ENCODE results near the gene DLGAP1. TPM values are rescaled to one million over a fixed set of nuclear protein-coding genes. Genes with fewer than 3 reads are reported as not detected.

Gene DLGAP1
- total RNA-seq, 1 experiment from 2014 or later, result 0.39 TPM

DNA sequence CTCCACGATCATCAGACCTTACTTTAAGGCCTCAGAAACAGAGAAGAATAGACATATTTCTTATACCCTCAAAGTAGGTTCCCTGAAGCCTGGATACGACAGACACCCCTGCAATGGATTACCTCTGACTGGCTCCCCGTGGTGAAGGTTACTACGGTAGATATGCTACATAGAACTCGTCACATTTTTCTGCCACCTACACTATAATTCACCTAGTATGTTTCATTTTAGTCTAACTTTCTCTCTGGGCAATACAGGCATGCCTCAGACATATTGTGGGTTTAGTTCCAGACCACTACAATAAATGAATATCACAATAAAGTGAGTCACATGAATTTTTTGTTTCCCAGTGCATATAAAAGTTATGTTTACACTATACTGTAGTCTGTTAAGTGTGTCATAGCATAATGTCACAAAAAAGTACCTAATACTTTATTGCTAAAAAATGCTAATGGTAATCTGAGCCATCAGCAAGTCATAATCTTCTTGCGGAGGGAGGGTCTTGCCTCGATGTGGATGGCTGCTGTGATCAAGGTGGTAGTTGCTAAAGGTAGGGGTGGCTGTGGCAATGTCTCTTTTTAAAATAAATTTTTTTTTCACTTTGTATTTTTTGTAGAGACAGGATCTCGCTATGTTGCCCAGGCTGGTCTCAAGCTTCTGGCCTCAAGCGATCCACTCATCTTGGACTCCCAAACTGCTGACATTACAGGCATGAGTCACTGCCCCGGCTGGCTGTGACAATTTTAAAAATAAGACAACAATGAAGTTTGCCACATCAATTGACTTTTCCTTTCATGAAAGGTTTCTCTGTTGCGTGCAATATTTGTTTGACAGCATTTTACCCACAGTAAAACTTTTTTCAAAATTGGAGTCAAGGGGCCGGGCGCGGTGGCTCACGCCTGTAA lies 940.5 kb downstream of the DLGAP1 start:
- Histone ChIP-seq H2AFZ (ENCODE audit: low read depth, low read length, poor library complexity, severe bottlenecking) (no peak overlapping the region), H3K9ac (ENCODE audit: low read length) (no peak overlapping the region), H3K79me2 (ENCODE audit: insufficient read depth, low read length) (no peaks in the 10 kb centered on the region), H3K4me3 (replicated peaks in 1 of 2; ENCODE audit: low read depth in 1 of 2, low read length in 2 of 2) (no peak overlapping the region), H4K20me1 (ENCODE audit: insufficient read depth) (no peaks in the 10 kb centered on the region), H3K9me3 (ENCODE audit: control insufficient read depth in 1 of 2, insufficient read depth in 1 of 2, low read depth in 1 of 2, low read length in 2 of 2) (no peaks in the 10 kb centered on the region), H3K4me1 (ENCODE audit: control insufficient read depth in 1 of 2, insufficient read depth in 2 of 2, low read length in 2 of 2) (no peaks in the 10 kb centered on the region; a peak in 1 of 4 replicates), H3K4me2 (ENCODE audit: low read length) (no peak overlapping the region), H3K27ac (ENCODE audit: low read depth, low read length) (no peak overlapping the region), H3K9me2 (ENCODE audit: insufficient read depth) (no peaks in the 10 kb centered on the region), H3K36me3 (ENCODE audit: control insufficient read depth in 1 of 2, insufficient read depth in 2 of 2, low read length in 2 of 2) (no peaks in the 10 kb centered on the region), H3K27me3 (ENCODE audit: insufficient read depth, low read length) (no peaks in the 10 kb centered on the region)
- ChIA-PET POLR2A (no interaction called here), RAD21 (ENCODE audit: low non-redundant PET in 1 of 2, low total read pairs in 2 of 2, uncharacterized antibody in 2 of 2, unreplicated experiment in 2 of 2) (no interaction called here), CTCF (no interaction called here)
- ATAC-seq (no peak), DNase-seq (ENCODE audit: low read depth, low spot score) (no peak)
- intact Hi-C loops (cut with micrococcal nuclease), result no loop called here
- no TSS peak for BruUV-seq (replicated peaks)
- no peak for TF ChIP-seq EZH2phosphoT487 (IDR thresholded peaks at IDR 0.05; ENCODE audit: borderline replicate concordance)

DNA sequence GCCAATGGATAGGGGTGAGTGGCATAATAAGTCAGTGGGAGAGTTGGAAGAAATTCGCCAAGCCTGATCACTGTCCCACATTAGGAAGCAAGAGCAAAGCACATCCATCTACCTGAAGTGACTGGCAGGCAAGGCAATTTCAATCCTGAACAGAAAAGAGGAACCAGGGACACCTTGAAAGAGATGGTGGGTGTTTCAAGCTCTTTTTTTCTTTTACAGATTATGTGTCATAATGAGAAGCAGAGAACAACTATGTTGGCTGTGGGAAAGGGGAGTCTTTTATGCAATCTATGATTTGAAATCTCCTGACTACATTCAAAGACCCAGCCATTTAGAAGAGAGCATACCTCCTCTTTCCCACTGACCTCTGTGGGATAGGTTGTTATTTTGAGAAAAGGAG lies 941.6 kb downstream of the DLGAP1 start:
- POLR2A ChIA-PET, result no interaction called here
- Histone ChIP-seq H3K79me2 (ENCODE audit: insufficient read depth, low read length) (no peaks in the 10 kb centered on the region), H3K9ac (ENCODE audit: low read length) (no peak overlapping the region), H3K4me1 (ENCODE audit: control insufficient read depth in 1 of 2, insufficient read depth in 2 of 2, low read length in 2 of 2) (no peaks in the 10 kb centered on the region; a peak in 1 of 4 replicates), H3K36me3 (ENCODE audit: control insufficient read depth in 1 of 2, insufficient read depth in 2 of 2, low read length in 2 of 2) (no peaks in the 10 kb centered on the region), H3K9me3 (ENCODE audit: control insufficient read depth in 1 of 2, insufficient read depth in 1 of 2, low read depth in 1 of 2, low read length in 2 of 2) (no peaks in the 10 kb centered on the region), H3K4me2 (ENCODE audit: low read length) (no peak overlapping the region), H3K27me3 (ENCODE audit: insufficient read depth, low read length) (no peaks in the 10 kb centered on the region), H4K20me1 (ENCODE audit: insufficient read depth) (no peaks in the 10 kb centered on the region), H3K4me3 (replicated peaks in 1 of 2; ENCODE audit: low read depth in 1 of 2, low read length in 2 of 2) (no peak overlapping the region), H2AFZ (ENCODE audit: low read depth, low read length, poor library complexity, severe bottlenecking) (no peak overlapping the region), H3K27ac (ENCODE audit: low read depth, low read length) (no peak overlapping the region), H3K9me2 (ENCODE audit: insufficient read depth) (no peaks in the 10 kb centered on the region)
- RAD21 ChIA-PET (ENCODE audit: low non-redundant PET in 1 of 2, low total read pairs in 2 of 2, uncharacterized antibody in 2 of 2, unreplicated experiment in 2 of 2), result no interaction called here
- no peak for DNase-seq (ENCODE audit: low read depth, low spot score)
- no peak for ATAC-seq
- intact Hi-C loops (cut with micrococcal nuclease), result no loop called here
- BruUV-seq (replicated peaks), result no TSS peak
- CTCF ChIA-PET, result no interaction called here
- TF ChIP-seq SRF (IDR thresholded peaks at IDR 0.05; ENCODE audit: low read depth) (no peak), JUND (IDR thresholded peaks at IDR 0.05) (no peak), CBX3 (IDR thresholded peaks at IDR 0.05; ENCODE audit: low read depth) (no peak), SIN3A (IDR thresholded peaks at IDR 0.05; ENCODE audit: low read depth) (no peak), POLR2AphosphoS5 (IDR thresholded peaks at IDR 0.05; ENCODE audit: low read depth, low read length) (no peak), ZNF274 (IDR thresholded peaks at IDR 0.05; ENCODE audit: low read depth, low read length) (no peak), SP1 (IDR thresholded peaks at IDR 0.05; ENCODE audit: low read depth) (no peak), RAD21 (IDR thresholded peaks at IDR 0.05; ENCODE audit: low read depth) (no peak), EGR1 (IDR thresholded peaks at IDR 0.05; ENCODE audit: low read depth) (no peak), YY1 (IDR thresholded peaks at IDR 0.05; ENCODE audit: extremely low read depth, insufficient replicate concordance, low read depth, low read length) (no peak), CEBPB (IDR thresholded peaks at IDR 0.05; ENCODE audit: low read depth) (no peak), TCF7L2 (IDR thresholded peaks at IDR 0.05; ENCODE audit: borderline replicate concordance, extremely low read depth, insufficient read depth, insufficient read length) (no peak), EZH2 (IDR thresholded peaks at IDR 0.05) (no peak), EZH2phosphoT487 (IDR thresholded peaks at IDR 0.05; ENCODE audit: borderline replicate concordance) (no peak)
- TF ChIP-seq, protein P1, sequence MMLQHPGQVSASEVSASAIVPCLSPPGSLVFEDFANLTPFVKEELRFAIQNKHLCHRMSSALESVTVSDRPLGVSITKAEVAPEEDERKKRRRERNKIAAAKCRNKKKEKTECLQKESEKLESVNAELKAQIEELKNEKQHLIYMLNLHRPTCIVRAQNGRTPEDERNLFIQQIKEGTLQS (IDR thresholded peaks at IDR 0.05), result no peak
- TF ChIP-seq, protein P2, sequence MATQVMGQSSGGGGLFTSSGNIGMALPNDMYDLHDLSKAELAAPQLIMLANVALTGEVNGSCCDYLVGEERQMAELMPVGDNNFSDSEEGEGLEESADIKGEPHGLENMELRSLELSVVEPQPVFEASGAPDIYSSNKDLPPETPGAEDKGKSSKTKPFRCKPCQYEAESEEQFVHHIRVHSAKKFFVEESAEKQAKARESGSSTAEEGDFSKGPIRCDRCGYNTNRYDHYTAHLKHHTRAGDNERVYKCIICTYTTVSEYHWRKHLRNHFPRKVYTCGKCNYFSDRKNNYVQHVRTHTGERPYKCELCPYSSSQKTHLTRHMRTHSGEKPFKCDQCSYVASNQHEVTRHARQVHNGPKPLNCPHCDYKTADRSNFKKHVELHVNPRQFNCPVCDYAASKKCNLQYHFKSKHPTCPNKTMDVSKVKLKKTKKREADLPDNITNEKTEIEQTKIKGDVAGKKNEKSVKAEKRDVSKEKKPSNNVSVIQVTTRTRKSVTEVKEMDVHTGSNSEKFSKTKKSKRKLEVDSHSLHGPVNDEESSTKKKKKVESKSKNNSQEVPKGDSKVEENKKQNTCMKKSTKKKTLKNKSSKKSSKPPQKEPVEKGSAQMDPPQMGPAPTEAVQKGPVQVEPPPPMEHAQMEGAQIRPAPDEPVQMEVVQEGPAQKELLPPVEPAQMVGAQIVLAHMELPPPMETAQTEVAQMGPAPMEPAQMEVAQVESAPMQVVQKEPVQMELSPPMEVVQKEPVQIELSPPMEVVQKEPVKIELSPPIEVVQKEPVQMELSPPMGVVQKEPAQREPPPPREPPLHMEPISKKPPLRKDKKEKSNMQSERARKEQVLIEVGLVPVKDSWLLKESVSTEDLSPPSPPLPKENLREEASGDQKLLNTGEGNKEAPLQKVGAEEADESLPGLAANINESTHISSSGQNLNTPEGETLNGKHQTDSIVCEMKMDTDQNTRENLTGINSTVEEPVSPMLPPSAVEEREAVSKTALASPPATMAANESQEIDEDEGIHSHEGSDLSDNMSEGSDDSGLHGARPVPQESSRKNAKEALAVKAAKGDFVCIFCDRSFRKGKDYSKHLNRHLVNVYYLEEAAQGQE (IDR thresholded peaks at IDR 0.05; ENCODE audit: low read depth), result no peak
- TF ChIP-seq, protein P3, sequence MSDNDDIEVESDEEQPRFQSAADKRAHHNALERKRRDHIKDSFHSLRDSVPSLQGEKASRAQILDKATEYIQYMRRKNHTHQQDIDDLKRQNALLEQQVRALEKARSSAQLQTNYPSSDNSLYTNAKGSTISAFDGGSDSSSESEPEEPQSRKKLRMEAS (IDR thresholded peaks at IDR 0.05), result no peak

Measured in HCT116 (cell line).